Esophagus squamous epithelium (tissue), 4 donors: ENCODE results near the gene RASGRP4.

ENCODE experiments used
- POLR2A ChIP-seq, 4 donors: fragments of 450-650 bp; IDR thresholded peaks; one replicate each; pipeline ENCODE4 v1.6.1; 2017; ENCODE audit warnings: antibody characterized with exemption in 4 of 4, mild to moderate bottlenecking in 4 of 4, moderate library complexity in 3 of 4
- TF ChIP-seq, protein P1 (sequence below), 6 experiments: fragments of 450-650 bp in 4 of 6; fragments of 200-600 bp in 2 of 6; sonication (generic) in 2 of 6; IDR thresholded peaks; one replicate each; pipeline ENCODE4 v1.5.1; 2016 to 2019; ENCODE audit warnings: antibody characterized with exemption in 6 of 6, mild to moderate bottlenecking in 4 of 6, moderate library complexity in 4 of 6

DNA sequence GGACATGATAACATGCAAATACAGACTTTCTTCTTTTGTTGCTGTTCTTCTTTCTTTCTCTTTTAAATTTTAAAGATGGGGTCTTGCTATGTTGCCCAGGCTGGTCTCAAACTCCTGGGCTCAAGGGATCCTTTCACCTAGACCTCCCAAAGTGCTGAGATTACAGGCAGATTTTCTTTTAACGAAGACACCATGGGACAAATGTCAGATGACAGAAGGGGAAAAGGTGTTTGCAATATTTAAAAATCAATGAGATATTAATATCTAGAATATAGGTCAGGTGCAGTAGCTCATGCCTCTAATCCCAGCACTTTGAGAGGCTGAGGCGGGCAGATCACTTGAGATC is 3.8 kb upstream of the RASGRP4 start:
- TF ChIP-seq, protein P1, sequence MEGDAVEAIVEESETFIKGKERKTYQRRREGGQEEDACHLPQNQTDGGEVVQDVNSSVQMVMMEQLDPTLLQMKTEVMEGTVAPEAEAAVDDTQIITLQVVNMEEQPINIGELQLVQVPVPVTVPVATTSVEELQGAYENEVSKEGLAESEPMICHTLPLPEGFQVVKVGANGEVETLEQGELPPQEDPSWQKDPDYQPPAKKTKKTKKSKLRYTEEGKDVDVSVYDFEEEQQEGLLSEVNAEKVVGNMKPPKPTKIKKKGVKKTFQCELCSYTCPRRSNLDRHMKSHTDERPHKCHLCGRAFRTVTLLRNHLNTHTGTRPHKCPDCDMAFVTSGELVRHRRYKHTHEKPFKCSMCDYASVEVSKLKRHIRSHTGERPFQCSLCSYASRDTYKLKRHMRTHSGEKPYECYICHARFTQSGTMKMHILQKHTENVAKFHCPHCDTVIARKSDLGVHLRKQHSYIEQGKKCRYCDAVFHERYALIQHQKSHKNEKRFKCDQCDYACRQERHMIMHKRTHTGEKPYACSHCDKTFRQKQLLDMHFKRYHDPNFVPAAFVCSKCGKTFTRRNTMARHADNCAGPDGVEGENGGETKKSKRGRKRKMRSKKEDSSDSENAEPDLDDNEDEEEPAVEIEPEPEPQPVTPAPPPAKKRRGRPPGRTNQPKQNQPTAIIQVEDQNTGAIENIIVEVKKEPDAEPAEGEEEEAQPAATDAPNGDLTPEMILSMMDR (IDR thresholded peaks at IDR 0.05): no peak
- TF ChIP-seq POLR2A (IDR thresholded peaks at IDR 0.05): no peak
